Keratinocyte (primary cell): Measurements from ENCODE around the gene SDF4.

Experiments
- CTCF ChIP-seq, 3 experiments: IDR thresholded peaks in 1 of 3; conservative IDR thresholded peaks in 1 of 3; optimal IDR thresholded peaks in 1 of 3; 2 replicates in 2 of 3; 3 replicates in 1 of 3; pipeline versions ENCODE3 to v1.5.1; 2011; ENCODE audit warnings: low read length in 3 of 3, mild to moderate bottlenecking in 3 of 3, moderate library complexity in 2 of 3, control low read depth in 1 of 3, inconsistent platforms in 1 of 3; ENCODE audit not compliant: insufficient read depth in 2 of 3; ENCODE audit errors: extremely low read depth in 1 of 3
- EZH2 ChIP-seq: IDR thresholded peaks from one replicate; pipeline ENCODE4 v1.6.1; 2012; ENCODE audit warnings: inconsistent platforms, mild to moderate bottlenecking, low read length, moderate library complexity

- no peak for TF ChIP-seq EZH2
- TF ChIP-seq CTCF (optimal IDR thresholded peaks at IDR 0.05 in 1 of 3, IDR thresholded peaks at IDR 0.05 in 1 of 3, conservative IDR thresholded peaks at IDR 0.05 in 1 of 3; ENCODE audit: extremely low read depth in 1 of 3, insufficient read depth in 2 of 3, low read length in 3 of 3), result no peak
Observed at GRCh38 chr1:1254667-1254998, 22.8 kb upstream of the SDF4 start.
